Activated CD8-positive, alpha-beta T cell treated with anti-CD3 and anti-CD28 coated beads for 36 hours (primary cell): Measurements from ENCODE around the gene EOLA1. TPM values are rescaled to one million over a fixed set of nuclear protein-coding genes. Genes with fewer than 3 reads are reported as not detected.

ENCODE experiments used
- ATAC-seq: fragments of 200-7000 bp; cut with Tn5 transposase; one replicate; pipeline ENCODE4 v1.10.0; 2021; ENCODE audit warnings: mild to moderate bottlenecking, moderate library complexity
- CTCF ChIA-PET: fragments of 350-600 bp; sonication (Branson Sonifier 250); formaldehyde crosslinking; loops from one replicate; lab custom pipeline; 2021; ENCODE audit warnings: antibody characterized with exemption; lab: Charles Lee
- POLR2A ChIA-PET: fragments of 350-600 bp; sonication (Branson Sonifier 250); formaldehyde crosslinking; loops from one replicate; lab custom pipeline; 2021; ENCODE audit warnings: antibody characterized with exemption; lab: Charles Lee
- DNase-seq: peaks from one replicate; pipeline ENCODE4 v3.0.0-alpha.2; 2020
- H3K27ac Mint-ChIP-seq: one replicate; pipeline ENCODE4 v1.8.0; 2021; ENCODE audit warnings: mild to moderate bottlenecking, mixed read lengths
- H3K27me3 Mint-ChIP-seq: one replicate; pipeline ENCODE4 v1.8.0; 2021; ENCODE audit warnings: mixed read lengths
- H3K36me3 Mint-ChIP-seq: one replicate; pipeline ENCODE4 v1.8.0; 2021; ENCODE audit warnings: low read depth, mixed read lengths
- H3K4me1 Mint-ChIP-seq: one replicate; pipeline ENCODE4 v1.8.0; 2021; ENCODE audit warnings: low read depth, mixed read lengths
- H3K4me3 Mint-ChIP-seq: one replicate; pipeline ENCODE4 v1.8.0; 2021; ENCODE audit warnings: mild to moderate bottlenecking, moderate library complexity, mixed read lengths
- H3K9me3 Mint-ChIP-seq: one replicate; pipeline ENCODE4 v1.8.0; 2021; ENCODE audit warnings: mixed read lengths
- CTCF ChIP-seq: fragments of 200-600 bp; IDR thresholded peaks from one replicate; pipeline ENCODE4 v1.8.0; 2022; ENCODE audit warnings: antibody characterized with exemption, mild to moderate bottlenecking
- intact Hi-C: fragments of 100-400 bp; cut with micrococcal nuclease; formaldehyde crosslinking; loops from one replicate; pipeline ENCODE4 v1.10.0; 2022
- total RNA-seq, 2 experiments: library from RNA; stranded (reverse); gene quantifications; one replicate each; pipeline ENCODE4 v1.2.3, GENCODE V29; 2021

Gene EOLA1
- total RNA-seq, 2 experiments from 2014 or later = 60.3 to 60.7 TPM

- Mint-ChIP-seq H3K4me1 (peaks cover 37% of the 10 kb centered on the region), H3K36me3 (peaks cover 9% of the 10 kb centered on the region), H3K9me3 (no peaks in the 10 kb centered on the region), H3K27ac (peak overlapping the region; percentile 96), H3K4me3 (peak overlapping the region; percentile 92), H3K27me3 (no peaks in the 10 kb centered on the region)
- POLR2A ChIA-PET = interaction anchor here (0.6 to 1.4 kb wide), 3 partner anchors 11 to 1194 kb away, joined by 4 to 5 read pairs (median 4); partner anchors contain the start of gene EOLA1
- intact Hi-C loops = loop anchor here (10.0 kb wide), 1 partner anchor 430 kb away; the partner anchor contains the start of gene EOLA2
- TF ChIP-seq CTCF = peak; percentile 32
- CTCF ChIA-PET = interaction anchor here (0.7 kb wide), 1 partner anchor 35 kb away, joined by 4 read pairs; no protein-coding TSS in a partner anchor
- ATAC-seq (peak; percentile 76), DNase-seq (peak; percentile 80)
Measured at GRCh38 chrX:149504226-149504914, 36.4 kb upstream of the EOLA1 start.

- Mint-ChIP-seq H3K36me3 (peaks cover 9% of the 10 kb centered on the region), H3K27ac (peak within 1 kb of the TSS; percentile 96), H3K4me1 (peaks cover 34% of the 10 kb centered on the region), H3K27me3 (no peaks in the 10 kb centered on the region), H3K9me3 (no peaks in the 10 kb centered on the region), H3K4me3 (peak within 1 kb of the TSS; percentile 92)
- intact Hi-C loops = loop anchor here (10.0 kb wide), 1 partner anchor 430 kb away; the partner anchor contains the start of gene EOLA2
- ChIA-PET POLR2A (interaction anchor here (0.6 to 1.4 kb wide), 3 partner anchors 11 to 1195 kb away, joined by 4 to 5 read pairs (median 4); partner anchors contain the start of gene EOLA1), CTCF (no interaction called here)
- ATAC-seq (peak; percentile 75), DNase-seq (peak; percentile 93)
- no peak for TF ChIP-seq CTCF
Measured at GRCh38 chrX:149504915-149505651, 35.7 kb upstream of the EOLA1 start, which contains the start of gene IDS. Gene IDS (minus strand): TSS chrX:149505306. CDS start chrX:149505137, 169 bp downstream.

GRCh38 chrX:149505671-149506070 is 35.1 kb upstream of the EOLA1 start:
- TF ChIP-seq CTCF = no peak
- no peaks in the 10 kb centered on the region for H3K9me3 Mint-ChIP-seq
- H3K4me1 Mint-ChIP-seq = peaks cover 29% of the 10 kb centered on the region
- CTCF ChIA-PET = no interaction called here
- peak overlapping the region; percentile 92 for H3K4me3 Mint-ChIP-seq
- no peaks in the 10 kb centered on the region for H3K27me3 Mint-ChIP-seq
- peaks cover 6% of the 10 kb centered on the region for H3K36me3 Mint-ChIP-seq
- POLR2A ChIA-PET = interaction anchor here (1.4 kb wide), 2 partner anchors 12 to 35 kb away, joined by 4 to 5 read pairs; partner anchors contain the start of gene EOLA1
- peak overlapping the region; percentile 89 for H3K27ac Mint-ChIP-seq
- no peak for DNase-seq
- no peak for ATAC-seq
- intact Hi-C loops = loop anchor here (10.0 kb wide), 1 partner anchor 429 kb away; the partner anchor contains the start of gene EOLA2

- intact Hi-C loops = loop anchor here (10.0 kb wide), 1 partner anchor 428 kb away; the partner anchor contains the start of gene EOLA2
- no peaks in the 10 kb centered on the region for H3K27me3 Mint-ChIP-seq
- peaks cover 3% of the 10 kb centered on the region for H3K36me3 Mint-ChIP-seq
- DNase-seq (no peak), ATAC-seq (no peak)
- peak overlapping the region; percentile 89 for H3K27ac Mint-ChIP-seq
- H3K9me3 Mint-ChIP-seq = no peaks in the 10 kb centered on the region
- peaks cover 23% of the 10 kb centered on the region for H3K4me1 Mint-ChIP-seq
- H3K4me3 Mint-ChIP-seq = no peak overlapping the region
- CTCF ChIA-PET = no interaction called here
- TF ChIP-seq CTCF = no peak
- POLR2A ChIA-PET = no interaction called here
Measured at GRCh38 chrX:149506349-149506748, 34.5 kb upstream of the EOLA1 start.
